HG02970 (cell line): ENCODE data around the gene MLYCD.
A peak's percentile ranks its signal among the peaks of the same experiment; 100 is the strongest.

Experiments
- ATAC-seq: cut with Tn5 transposase; IDR thresholded peaks from one replicate; pipeline ENCODE4 v1.9.1; 2021; ENCODE audit warnings: mild to moderate bottlenecking, moderate library complexity, moderate number of reproducible peaks; ENCODE audit not compliant: unreplicated experiment, low FRiP score

The MLYCD gene

DNA sequence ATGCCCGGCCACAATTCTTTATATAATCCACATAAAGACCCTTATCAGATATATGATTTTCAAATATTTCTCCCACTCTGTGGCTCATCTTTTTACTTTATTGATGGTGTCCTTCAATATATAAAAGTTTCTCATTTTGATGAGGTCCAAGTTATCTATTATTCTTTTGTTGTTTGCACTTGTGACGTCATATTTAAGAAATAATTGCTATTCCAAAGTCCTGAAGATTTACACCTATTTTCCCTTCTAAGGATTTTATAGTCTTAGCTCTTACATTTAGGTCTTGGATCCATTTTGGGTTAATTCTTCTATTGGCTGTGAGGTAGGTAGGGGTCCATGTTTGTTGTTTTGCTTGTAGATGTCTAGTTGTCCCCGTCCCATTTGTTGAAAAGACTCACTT, 3.0 kb upstream of the MLYCD start:
- ATAC-seq, result no peak

DNA sequence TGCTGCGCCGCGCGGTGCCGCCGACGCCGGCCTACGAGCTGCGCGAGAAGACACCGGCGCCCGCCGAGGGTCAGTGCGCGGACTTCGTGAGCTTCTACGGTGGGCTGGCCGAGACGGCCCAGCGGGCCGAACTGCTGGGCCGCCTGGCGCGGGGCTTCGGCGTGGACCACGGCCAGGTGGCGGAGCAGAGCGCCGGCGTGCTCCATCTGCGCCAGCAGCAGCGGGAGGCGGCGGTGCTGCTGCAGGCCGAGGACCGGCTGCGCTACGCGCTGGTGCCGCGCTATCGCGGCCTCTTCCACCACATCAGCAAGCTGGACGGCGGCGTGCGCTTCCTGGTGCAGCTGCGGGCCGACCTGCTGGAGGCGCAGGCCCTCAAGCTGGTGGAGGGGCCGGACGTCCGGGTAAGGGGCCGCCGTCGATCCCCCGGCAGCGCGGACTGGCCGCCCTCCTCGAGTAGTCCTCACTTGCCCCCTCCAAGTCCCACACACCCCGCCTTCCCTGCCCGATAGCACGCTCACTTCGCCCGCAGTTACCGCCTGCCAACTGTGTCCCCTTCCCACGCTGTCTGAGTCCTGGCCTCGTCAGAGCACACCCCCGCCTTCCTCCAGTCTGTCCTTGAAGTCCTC, 470 bp downstream of the MLYCD start:
- ATAC-seq, result peak; percentile 51

DNA sequence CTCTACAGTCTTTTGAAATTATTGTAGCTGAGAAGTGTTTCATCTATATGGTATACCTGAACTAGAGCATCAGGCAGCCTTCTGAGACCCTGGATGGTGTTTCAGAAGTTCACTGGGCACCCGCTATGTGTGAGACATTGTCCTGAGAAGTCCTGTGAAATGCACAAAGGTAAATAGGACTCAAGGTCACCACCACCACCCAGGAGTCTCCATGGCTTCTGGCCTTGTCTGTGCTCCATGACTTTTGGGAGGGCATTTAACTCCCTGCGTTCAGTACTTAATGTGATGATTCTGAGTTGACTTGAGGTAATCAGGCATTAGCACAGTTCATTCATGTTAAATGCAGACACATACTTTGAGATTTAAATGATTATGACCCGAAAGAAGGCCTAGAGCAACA, 1.1 kb downstream of the MLYCD start:
- ATAC-seq, result no peak

GRCh38 chr16:83900571-83900970, 1.7 kb downstream of the MLYCD start:
- no peak for ATAC-seq

- ATAC-seq, result no peak
Measured at GRCh38 chr16:83901101-83901500, 2.2 kb downstream of the MLYCD start.

DNA sequence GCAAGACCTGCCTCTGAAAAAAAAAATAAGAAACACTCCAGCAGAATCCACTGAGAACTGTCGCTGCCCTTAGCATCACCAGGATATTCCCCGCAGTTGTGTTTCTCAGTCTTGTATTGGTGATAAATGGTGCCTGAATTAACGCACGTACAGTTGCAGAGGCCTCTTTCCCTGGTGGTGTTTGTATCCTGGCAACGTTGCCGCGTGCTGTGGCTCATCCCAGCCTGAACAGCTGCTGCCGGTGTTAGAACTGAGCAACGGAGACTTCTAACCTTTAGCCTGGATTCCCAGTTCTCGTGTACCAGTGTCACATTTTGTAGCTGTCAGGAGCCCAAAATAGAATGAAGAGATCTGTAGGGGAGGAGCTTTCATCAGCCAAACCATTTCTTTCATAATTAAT, 4.8 kb downstream of the MLYCD start:
- no peak for ATAC-seq

- no peak for ATAC-seq
Measured at GRCh38 chr16:83906683-83907082, 7.8 kb downstream of the MLYCD start.

- no peak for ATAC-seq
Measured at GRCh38 chr16:83907111-83907510, 8.2 kb downstream of the MLYCD start.

DNA sequence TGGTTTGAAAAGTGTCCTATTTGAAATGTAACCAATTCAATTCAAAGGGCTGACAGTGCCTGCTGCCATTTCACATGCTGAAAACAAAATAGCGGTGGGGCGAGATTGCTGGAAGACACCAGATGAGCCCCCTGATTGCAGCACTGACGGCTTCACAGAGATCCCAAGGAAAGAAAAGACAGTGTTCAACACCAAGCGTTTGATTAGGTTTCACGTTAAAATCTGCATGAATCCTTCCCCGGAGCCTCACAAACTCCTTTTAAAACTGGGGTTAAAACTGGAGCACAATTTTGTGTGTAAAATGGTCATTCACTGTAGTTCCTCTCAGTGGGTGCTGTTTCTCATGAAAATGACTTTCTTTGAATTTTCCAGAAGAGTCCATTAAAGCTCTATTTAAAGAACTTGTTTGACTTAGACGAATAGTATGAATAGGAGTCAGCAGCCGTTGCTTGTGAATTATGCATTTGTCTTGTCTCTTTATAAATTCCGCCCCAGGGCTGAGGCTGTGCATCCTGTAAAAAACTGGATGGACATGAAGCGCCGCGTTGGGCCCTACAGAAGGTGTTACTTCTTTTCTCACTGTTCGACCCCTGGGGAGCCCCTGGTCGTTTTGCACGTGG, 8.8 kb downstream of the MLYCD start:
- ATAC-seq, result no peak

DNA sequence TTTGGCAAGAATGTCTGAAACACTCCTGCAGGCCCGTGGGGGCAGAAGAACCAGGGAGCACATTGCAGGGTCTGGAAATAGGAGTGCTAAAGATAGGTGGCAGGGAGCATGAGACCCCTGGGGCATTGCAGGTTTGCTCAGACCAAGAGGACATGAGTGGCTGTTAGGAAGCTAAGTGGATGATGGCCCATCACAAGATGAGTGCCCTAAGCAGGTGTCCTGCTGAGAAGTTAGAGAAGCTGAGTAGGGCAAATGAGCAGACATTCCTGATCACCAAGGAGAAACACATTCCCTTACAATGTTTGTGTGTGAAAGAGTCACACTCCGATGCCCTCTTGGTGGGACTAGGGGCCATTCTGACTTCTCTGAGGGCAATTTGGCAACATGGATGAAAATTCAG, 9.9 kb downstream of the MLYCD start:
- ATAC-seq, result no peak

GRCh38 chr16:83911290-83911689, 12.4 kb downstream of the MLYCD start:
- ATAC-seq, result no peak

GRCh38 chr16:83912519-83913244, 13.8 kb downstream of the MLYCD start:
- no peak for ATAC-seq

GRCh38 chr16:83913245-83913633, 14.3 kb downstream of the MLYCD start:
- ATAC-seq, result no peak

DNA sequence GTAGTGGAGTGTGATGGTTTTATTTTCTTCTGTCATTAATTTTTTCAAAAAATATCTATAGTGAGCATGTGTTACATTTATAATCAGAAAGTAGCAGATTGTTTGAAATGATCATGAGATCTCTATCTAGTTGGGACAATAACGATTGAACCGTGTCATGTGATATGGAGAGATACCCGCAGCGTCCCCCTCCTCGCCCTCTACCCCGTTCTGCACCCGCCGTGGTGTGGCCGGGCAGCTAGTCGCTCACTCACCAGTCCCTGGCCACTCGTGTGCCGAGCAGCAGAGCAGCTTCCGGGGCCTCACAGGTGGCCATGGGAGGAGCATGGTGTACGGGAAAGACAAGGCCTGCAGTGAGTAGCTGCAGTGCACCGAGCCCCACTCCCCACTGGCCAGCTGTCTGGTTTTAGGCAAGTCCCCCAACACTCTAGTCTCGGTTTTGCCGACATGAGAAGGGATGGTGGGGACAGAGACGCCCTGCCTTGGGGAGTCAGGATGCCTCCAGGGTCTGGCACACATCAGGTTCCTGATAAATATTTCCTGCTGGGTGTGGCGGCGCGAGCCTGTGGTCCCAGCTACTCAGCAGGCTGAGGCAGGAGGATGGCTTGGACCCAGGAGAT, 15.3 kb downstream of the MLYCD start:
- no peak for ATAC-seq

- no peak for ATAC-seq
Measured at GRCh38 chr16:83915081-83915480, 16.2 kb downstream of the MLYCD start.

GRCh38 chr16:83915491-83915890, 16.6 kb downstream of the MLYCD start:
- ATAC-seq, result no peak

DNA sequence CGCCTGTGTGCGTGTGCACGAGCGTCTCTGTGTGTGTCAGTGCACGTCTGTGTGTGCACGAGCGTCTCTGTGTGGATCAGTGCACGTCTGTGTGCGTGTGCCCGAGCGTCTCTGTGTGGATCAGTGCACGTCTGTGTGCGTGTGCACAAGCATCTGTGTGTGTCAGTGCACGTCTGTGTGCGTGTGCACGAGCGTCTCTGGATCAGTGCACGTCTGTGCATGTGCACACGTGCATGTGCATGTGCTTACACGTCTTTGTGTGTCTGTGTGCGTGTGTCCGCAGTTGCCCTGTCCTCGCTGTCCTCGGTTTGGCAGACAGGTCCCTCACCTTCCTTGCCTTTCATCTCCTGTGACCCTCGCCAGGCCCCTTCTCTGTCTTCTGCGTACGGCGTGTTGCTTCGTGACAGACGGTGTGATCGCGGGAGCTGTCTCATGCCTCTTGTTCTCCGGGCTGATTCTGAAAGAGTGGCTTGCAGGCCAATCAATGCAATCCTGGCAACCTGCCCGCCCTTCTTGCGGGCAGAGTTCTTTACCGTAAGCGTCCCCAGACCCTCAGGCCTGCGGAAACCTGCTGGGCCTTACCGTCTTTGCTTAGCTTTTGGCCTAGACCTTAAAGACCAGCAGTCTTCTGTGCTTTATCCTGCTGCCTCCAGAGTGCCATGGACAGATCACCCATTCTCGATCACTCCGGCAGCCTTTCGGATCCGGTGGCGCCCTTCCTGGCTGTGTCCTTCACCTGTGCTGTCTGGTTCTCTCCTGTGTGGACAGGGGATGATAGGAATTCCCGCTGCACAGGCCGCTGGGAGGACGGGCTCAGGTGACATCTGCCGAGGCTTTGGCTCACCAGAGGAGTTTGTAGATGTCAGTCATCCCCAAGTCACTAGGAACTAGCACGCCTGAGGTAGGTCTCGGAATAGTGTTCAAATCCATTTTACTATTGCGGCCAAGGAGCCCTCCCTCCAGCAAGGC, 18.5 kb downstream of the MLYCD start:
- ATAC-seq, result no peak

DNA sequence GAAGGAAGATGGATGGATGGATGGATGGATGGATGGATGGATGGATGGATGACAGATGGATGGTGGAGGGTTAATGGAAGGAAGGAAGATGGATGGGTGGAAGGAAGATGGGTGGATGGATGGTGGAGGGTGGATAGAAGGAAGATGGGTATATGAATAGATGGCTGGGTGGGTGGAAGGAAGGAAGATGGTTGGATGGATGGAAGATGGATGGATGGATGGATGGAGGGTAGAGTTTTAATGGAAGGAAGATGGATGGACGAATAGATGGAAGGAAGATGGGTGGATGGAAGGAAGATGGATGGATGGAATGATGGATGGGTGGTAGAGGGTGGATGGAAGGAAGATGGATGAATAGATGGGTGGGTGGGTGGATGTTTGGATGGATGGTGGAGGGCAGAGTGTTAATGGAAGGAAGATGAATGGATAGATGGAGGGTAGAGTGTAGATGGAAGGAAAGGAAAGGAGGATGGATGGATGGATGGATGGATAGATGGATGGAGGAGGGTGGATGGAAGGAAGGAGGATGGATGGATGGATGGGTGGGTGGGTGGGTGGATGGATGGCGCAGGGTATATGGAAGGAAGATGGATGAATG, 22.1 kb downstream of the MLYCD start:
- ATAC-seq, result no peak

GRCh38 chr16:83923581-83924365, 24.9 kb downstream of the MLYCD start:
- ATAC-seq, result no peak
